ENCODE data around the gene RAB33B. TPM values are rescaled to one million over a fixed set of nuclear protein-coding genes. Genes with fewer than 3 reads are reported as not detected.
"Not testable (repeated sequence)": the region's sequence is repeated elsewhere in the genome, so short reads cannot be mapped to it uniquely, and the experiment has no call there.

The RAB33B gene
- polyA plus RNA-seq, 3 donors = 9.7 to 10.9 (median 10.4) TPM

DNA sequence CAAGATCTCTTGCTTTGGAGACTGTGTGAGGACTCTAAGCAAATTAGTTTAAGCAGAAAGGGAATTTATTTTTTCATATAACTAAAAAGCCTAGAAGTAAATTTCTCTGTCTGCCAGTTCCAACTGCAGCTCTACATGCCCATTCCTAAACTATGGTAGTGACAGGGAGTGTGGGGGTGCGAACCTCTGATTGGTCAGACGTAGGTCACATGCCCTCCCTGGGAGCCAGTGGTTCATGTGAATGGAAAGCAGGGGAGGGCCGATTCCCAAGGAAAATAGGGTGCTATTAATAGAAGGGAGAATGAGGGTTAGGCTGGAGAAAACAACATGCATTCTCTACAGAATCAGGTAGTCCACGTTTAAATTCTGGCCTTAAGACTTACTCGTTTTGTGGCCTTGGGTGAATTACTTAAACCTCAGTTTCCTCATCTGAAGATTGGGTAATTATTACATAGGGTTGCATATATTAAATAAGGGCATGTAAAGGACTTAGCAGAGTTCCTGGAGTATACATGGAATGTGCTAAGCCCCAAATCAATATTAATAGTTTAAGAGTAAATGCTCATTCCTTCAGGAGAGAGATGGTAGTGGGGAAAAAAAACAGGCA, 7.2 kb downstream of the RAB33B start:
- no peak for DNase-seq (ENCODE audit: low read depth in 3 of 3, low spot score in 2 of 3)

DNA sequence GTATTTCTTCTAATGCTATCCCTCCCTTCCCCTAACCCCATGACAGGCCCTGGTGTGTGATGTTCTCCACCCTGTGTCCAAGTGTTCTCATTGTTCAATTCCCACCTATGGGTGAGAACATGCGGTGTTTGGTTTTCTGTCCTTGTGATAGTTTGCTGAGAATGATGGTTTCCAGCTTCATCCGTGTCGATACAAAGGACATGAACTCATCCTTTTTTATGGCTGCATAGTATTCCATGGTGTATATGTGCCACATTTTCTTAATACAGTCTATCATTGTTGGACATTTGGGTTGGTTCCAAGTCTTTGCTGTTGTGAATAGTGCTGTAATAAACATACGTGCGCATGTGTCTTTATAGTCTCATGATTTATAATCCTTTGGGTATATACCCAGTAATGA, 10.6 kb downstream of the RAB33B start:
- not testable (repeated sequence) for DNase-seq (ENCODE audit: low read depth in 3 of 3, low spot score in 2 of 3)

GRCh38 chr4:139465922-139466321, 12.0 kb downstream of the RAB33B start:
- no peak for DNase-seq (ENCODE audit: low read depth in 3 of 3, low spot score in 2 of 3)

DNA sequence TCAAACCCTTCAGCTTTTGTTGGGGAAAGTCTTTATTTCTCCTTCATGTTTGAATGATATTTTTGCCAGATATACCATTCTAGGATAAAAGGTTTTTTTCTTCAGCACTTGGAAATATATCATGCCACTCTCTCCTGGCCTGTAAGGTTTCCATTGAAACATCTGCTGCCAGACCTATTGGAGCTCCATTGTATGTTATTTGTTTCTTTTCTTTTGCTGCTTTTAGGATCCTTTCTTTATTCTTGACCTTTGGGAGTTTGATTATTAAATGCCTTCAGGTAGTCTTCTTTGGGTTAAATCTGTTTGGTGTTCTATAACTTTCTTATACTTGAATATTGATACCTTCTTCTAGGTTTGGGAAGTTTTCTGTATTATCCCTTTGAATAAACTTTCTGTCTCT, 14.8 kb downstream of the RAB33B start:
- not testable (repeated sequence) for DNase-seq (ENCODE audit: low read depth in 3 of 3, low spot score in 2 of 3)

- DNase-seq (ENCODE audit: low read depth in 3 of 3, low spot score in 2 of 3) = no peak
Measured at GRCh38 chr4:139469216-139469615, 15.3 kb downstream of the RAB33B start.

DNA sequence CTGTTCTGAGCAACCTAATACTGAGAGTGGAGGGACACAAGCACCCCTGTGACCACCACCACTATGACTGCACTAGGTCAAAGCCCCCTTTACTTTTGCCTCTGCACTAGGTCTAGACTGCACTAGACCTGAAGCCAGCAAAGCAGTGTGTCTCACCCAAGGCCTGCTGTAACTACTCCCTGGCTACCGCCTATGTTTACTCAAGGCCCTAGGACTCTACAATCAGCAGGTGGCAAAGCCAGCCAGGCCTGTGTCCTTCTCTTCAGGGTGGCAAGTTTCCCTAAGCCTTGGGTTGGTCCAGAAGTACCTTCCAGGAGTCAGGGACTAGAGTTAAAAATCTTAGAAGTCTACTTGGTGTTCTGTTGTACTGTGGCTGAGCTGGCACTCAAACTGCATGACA, 15.9 kb downstream of the RAB33B start:
- DNase-seq (ENCODE audit: low read depth in 3 of 3, low spot score in 2 of 3) = no peak

DNA sequence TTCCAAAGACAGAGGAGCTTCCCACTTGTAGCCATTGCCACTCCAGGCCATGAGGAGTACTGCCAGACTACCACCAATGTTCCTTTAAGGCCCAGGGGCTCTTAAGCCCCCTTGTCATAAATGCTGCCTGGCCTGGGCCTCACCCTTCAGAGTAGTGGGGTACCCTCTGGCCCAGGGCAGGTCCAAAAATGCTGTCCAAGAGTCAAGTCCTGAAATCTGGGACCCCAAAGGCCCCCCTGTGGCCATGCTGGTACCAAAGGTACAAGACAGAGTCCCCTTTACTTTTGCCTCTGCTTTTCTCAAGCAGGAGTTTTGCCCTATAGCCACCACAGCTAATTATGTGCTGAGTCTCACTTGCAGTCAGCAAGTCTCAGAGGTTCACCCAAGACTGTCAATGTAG, 16.4 kb downstream of the RAB33B start:
- DNase-seq (ENCODE audit: low read depth in 3 of 3, low spot score in 2 of 3) = no peak

DNA sequence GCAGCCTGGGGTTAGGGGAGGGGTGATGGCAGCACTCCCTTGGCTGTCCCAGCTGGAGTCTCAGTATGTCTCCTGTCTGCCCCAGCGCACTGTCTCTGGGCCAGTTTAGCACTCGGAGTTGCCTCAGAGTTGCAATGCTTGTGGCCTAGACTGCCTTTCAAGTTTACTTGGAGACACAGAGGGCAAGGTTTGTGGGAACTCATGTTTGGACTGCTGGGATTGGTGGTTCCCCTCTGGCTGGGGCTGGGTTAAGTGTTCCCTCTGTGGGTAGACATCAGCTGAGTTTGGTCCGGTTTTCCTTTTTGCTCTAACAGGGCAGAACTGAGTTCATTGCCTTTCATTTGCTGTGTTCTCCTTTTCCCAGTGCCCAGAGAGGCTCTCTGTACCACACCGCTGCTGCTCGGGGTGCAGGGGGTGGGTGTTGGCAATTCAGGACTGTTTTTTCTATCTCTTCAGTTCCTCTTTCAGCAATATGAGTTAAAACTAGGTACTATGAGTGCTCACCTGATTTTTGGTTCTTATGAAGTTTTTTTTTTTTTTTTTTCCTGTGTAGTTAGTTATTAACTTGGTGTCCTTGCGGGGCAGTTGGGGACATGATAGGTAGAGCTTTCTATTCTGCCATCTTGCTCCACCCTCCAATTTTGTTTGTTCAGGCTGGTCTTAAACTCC, 17.2 kb downstream of the RAB33B start:
- no peak for DNase-seq (ENCODE audit: low read depth in 3 of 3, low spot score in 2 of 3)

- DNase-seq (ENCODE audit: low read depth in 3 of 3, low spot score in 2 of 3) = no peak
Measured at GRCh38 chr4:139472852-139473251, 18.9 kb downstream of the RAB33B start.

GRCh38 chr4:139476363-139476762, 22.4 kb downstream of the RAB33B start:
- DNase-seq (ENCODE audit: low read depth in 3 of 3, low spot score in 2 of 3) = no peak

DNA sequence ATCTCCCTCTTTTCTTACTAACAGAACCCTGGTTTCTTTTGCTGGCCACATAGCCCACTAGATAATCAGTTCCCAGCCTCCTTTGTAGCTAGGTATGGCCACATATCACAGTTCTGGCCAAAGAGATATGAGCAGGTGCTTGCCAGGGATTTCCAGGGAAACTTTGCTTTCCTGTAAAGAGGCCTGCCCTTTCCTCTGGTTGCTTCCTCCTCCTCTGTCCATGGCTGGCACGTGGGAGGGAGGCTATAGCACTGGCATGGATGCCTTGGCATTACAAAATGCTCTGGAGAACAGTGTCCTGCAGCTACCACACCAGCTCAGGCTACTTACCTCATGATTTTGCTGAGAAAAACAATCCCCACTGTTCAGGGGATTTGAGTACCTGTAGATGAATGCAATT, 27.5 kb downstream of the RAB33B start:
- DNase-seq (ENCODE audit: low read depth in 3 of 3, low spot score in 2 of 3) = no peak

DNA sequence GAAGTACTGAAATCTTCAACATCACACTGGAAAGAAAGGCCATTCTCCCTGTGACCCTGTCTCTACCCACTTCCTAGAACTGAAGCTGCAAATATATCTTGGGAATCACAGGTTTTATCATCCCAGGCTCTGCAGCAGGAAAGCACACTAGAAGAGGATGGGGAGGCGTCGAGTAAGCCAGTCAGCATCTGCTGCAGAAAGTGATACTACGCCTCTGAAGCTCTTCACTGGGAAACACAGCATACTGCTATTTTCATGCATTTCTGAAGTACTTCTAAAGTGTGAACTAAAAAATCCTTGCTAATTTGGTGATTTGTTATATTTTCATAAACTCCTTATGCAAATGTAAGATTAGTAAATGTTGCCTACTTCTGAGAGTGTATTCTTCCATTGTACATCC, 29.1 kb downstream of the RAB33B start:
- DNase-seq (ENCODE audit: low read depth in 3 of 3, low spot score in 2 of 3) = no peak

GRCh38 chr4:139484783-139485311, 30.9 kb downstream of the RAB33B start:
- no peak for DNase-seq (ENCODE audit: low read depth in 3 of 3, low spot score in 2 of 3)

DNA sequence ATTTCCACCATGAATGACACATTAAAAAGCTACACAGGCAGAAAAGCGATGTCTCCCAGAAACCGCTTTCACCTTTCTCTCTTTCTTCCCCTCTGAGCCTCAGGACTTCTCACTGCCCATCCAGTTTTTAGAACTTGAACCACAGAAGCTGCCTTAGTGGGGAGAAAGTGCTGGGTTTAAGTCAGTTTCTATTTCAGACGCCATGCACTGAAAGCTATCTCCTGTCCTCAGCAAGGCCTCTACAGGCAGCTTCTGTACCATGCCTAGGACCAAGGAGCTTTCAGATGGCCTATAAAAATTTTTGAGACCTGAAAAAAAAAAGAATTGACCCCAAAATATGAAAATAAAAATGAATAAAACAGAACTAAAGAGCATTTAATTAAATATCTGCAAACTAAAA, 34.5 kb downstream of the RAB33B start:
- no peak for DNase-seq (ENCODE audit: low read depth in 3 of 3, low spot score in 2 of 3)

GRCh38 chr4:139489638-139490037, 35.7 kb downstream of the RAB33B start:
- DNase-seq (ENCODE audit: low read depth in 3 of 3, low spot score in 2 of 3) = no peak

DNA sequence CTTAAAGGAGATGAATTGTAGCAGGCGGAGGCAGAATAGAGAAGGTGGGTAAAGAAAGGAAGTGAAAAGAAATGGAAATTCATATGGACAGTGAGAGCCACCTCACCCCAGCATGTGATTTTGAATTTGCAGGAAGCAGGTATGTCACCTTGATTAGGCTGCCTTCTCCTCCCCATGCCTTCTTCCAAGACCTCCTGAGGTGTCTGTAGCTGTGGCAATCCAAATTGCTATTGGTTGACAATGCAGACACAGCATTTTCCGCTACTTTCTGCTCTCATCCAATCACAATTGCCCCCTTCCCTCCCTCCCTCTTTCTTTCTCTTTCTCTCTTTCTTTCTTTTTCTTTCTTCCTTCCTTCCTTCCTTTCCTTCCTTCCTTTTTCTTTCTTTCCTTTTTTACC, 38.5 kb downstream of the RAB33B start:
- DNase-seq (ENCODE audit: low read depth in 3 of 3, low spot score in 2 of 3) = no peak

- no peak for DNase-seq (ENCODE audit: low read depth in 3 of 3, low spot score in 2 of 3)
Measured at GRCh38 chr4:139493176-139493575, 39.3 kb downstream of the RAB33B start.

DNA sequence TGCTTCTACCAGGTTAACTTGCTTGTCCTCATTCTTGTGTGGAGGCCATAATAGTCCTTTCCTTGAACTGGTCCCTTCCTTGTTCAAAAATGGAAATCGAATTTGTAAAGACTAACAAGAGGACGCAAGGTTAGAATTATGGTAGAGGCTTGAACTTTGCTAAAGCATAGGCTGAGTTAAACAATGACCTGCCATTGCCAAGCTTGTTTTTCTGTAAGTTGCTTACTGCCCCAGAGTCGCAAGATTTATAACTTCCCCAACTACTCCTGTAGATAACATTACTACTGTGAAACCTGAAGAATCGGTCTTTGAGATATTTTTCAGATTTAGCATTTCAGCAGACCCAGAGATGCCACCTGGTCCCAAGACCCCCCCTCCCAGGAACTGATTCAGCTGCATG, 45.3 kb downstream of the RAB33B start:
- DNase-seq (ENCODE audit: low read depth in 3 of 3, low spot score in 2 of 3) = no peak

GRCh38 chr4:139501117-139501516, 47.2 kb downstream of the RAB33B start:
- no peak for DNase-seq (ENCODE audit: low read depth in 3 of 3, low spot score in 2 of 3)

DNA sequence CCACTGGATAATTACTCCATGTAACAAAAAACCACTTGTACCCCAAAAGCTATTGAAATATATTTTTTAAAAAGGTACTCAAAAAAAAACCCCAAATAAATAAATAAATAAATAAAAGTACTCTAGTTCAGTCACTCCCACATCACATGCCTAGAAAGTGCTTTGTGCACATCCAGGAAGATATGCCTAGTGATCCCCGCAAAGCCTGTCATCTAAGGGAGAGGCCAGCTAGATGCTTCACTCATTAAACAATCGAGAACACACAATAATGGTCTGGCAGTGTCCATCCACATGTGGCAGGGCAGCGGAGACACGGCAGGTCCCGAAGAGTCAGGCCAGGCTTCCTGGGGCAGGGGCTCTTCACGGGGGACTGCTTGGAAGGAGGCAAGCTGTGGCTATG, 47.6 kb downstream of the RAB33B start:
- DNase-seq (ENCODE audit: low read depth in 3 of 3, low spot score in 2 of 3) = no peak

- no peak for DNase-seq (ENCODE audit: low read depth in 3 of 3, low spot score in 2 of 3)
Measured at GRCh38 chr4:139501927-139502899, 48.3 kb downstream of the RAB33B start.
